ENCODE measurements around the gene UBE2G2.

GRCh38 chr21:44763451-44764318 lies 37.9 kb downstream of the UBE2G2 start:
- TF ChIP-seq CTCF (IDR thresholded peaks at IDR 0.05 in 8 of 11, conservative IDR thresholded peaks at IDR 0.05 in 3 of 11), result no peak
- TF ChIP-seq POLR2A (IDR thresholded peaks at IDR 0.05), result no peak

Measured in spleen (tissue), 7 donors.